Measurements from ENCODE around the gene TMUB1. TPM values are rescaled to one million over a fixed set of nuclear protein-coding genes. Genes with fewer than 3 reads are reported as not detected.

Gene TMUB1
- total and polyA plus RNA-seq, 9 of the 15 experiments (the other 6 are each of a cell fraction or from before 2014, with no cell fraction given): 0.14 to 241 (median 74.1) TPM

GRCh38 chr7:151080522-151081169 lies 2.6 kb downstream of the TMUB1 start, which contains the start of gene FASTK (continued):
- no peak for TF ChIP-seq SIX5 (IDR thresholded peaks at IDR 0.05; ENCODE audit: borderline replicate concordance in 1 of 2, insufficient read depth in 1 of 2, low read depth in 1 of 2, low read length in 2 of 2)
- TF ChIP-seq TCFL5 (CRISPR knock-in tag; conservative IDR thresholded peaks at IDR 0.05): no peak
- peak; percentile 15; the same call in 1 of the 2 replicates for TF ChIP-seq FOXJ2 (tag; IDR thresholded peaks at IDR 0.05)
- no peak for TF ChIP-seq FOXP4 (CRISPR knock-in tag; IDR thresholded peaks at IDR 0.05; ENCODE audit: borderline replicate concordance)
- no peak for TF ChIP-seq ZNF668 (CRISPR knock-in tag; IDR thresholded peaks at IDR 0.05)
- no peak for TF ChIP-seq ELF1 (tag; IDR thresholded peaks at IDR 0.05)
- no peak for TF ChIP-seq SETDB1 (IDR thresholded peaks at IDR 0.05; ENCODE audit: low read length)
- no peak for TF ChIP-seq STAG1 (CRISPR knock-in tag; IDR thresholded peaks at IDR 0.05; ENCODE audit: borderline replicate concordance)
- TF ChIP-seq CHAMP1 (IDR thresholded peaks at IDR 0.05): no peak
- no peak; the same call in 1 of the 2 replicates for TF ChIP-seq IRF2 (CRISPR knock-in tag; IDR thresholded peaks at IDR 0.05)
- TF ChIP-seq ZNF695 (CRISPR knock-in tag; IDR thresholded peaks at IDR 0.05): no peak
- 0 out of 4 replicates have a peak, but pooled peaks have one; percentile 59 to 91 for TF ChIP-seq SIN3A (IDR thresholded peaks at IDR 0.05; ENCODE audit: borderline replicate concordance in 2 of 2, control insufficient read depth in 1 of 2, low read depth in 2 of 2, low read length in 2 of 2)
- TF ChIP-seq, protein P1, sequence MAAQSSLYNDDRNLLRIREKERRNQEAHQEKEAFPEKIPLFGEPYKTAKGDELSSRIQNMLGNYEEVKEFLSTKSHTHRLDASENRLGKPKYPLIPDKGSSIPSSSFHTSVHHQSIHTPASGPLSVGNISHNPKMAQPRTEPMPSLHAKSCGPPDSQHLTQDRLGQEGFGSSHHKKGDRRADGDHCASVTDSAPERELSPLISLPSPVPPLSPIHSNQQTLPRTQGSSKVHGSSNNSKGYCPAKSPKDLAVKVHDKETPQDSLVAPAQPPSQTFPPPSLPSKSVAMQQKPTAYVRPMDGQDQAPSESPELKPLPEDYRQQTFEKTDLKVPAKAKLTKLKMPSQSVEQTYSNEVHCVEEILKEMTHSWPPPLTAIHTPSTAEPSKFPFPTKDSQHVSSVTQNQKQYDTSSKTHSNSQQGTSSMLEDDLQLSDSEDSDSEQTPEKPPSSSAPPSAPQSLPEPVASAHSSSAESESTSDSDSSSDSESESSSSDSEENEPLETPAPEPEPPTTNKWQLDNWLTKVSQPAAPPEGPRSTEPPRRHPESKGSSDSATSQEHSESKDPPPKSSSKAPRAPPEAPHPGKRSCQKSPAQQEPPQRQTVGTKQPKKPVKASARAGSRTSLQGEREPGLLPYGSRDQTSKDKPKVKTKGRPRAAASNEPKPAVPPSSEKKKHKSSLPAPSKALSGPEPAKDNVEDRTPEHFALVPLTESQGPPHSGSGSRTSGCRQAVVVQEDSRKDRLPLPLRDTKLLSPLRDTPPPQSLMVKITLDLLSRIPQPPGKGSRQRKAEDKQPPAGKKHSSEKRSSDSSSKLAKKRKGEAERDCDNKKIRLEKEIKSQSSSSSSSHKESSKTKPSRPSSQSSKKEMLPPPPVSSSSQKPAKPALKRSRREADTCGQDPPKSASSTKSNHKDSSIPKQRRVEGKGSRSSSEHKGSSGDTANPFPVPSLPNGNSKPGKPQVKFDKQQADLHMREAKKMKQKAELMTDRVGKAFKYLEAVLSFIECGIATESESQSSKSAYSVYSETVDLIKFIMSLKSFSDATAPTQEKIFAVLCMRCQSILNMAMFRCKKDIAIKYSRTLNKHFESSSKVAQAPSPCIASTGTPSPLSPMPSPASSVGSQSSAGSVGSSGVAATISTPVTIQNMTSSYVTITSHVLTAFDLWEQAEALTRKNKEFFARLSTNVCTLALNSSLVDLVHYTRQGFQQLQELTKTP (IDR thresholded peaks at IDR 0.05; ENCODE audit: low read depth in 1 of 2, partially characterized antibody in 2 of 2): peak in 1 of 2 experiments; percentile 91
- no peak for TF ChIP-seq ASH1L (IDR thresholded peaks at IDR 0.05; ENCODE audit: borderline replicate concordance, low read depth, partially characterized antibody)
- TF ChIP-seq NKRF (IDR thresholded peaks at IDR 0.05; ENCODE audit: borderline replicate concordance): no peak; the same call in 1 of the 2 replicates
- no peak for TF ChIP-seq ESRRB (CRISPR knock-in tag; IDR thresholded peaks at IDR 0.05; ENCODE audit: borderline replicate concordance)

All from K562 (cell line).